ENCODE data around the gene PDE6A. TPM values are rescaled to one million over a fixed set of nuclear protein-coding genes. Genes with fewer than 3 reads are reported as not detected.
A peak's percentile ranks its signal among the peaks of the same experiment; 100 is the strongest.

PDE6A gene
- total RNA-seq, 1 donor from 2014 or later = not detected

GRCh38 chr5:149941795-149942194 lies 2.8 kb downstream of the PDE6A start:
- H3K36me3 ChIP-seq = no peaks in the 10 kb centered on the region
- no peak overlapping the region for H3K4me3 ChIP-seq
- H3K9me3 ChIP-seq = no peaks in the 10 kb centered on the region
- TF ChIP-seq CTCF (IDR thresholded peaks at IDR 0.05) = no peak
- H3K27ac ChIP-seq = no peak overlapping the region
- intact Hi-C loops (cut with DNase I) = no loop called here
- H3K4me1 ChIP-seq = peaks cover 0 to 26% of the 10 kb centered on the region in 2 donors
- H3K27me3 ChIP-seq = no peaks in the 10 kb centered on the region
- DNase-seq (ENCODE audit: low spot score in 2 of 2) = peak in 1 of 2 donors; percentile 28

- intact Hi-C loops (cut with DNase I) = no loop called here
- Histone ChIP-seq H3K9me3 (no peaks in the 10 kb centered on the region), H3K27me3 (no peaks in the 10 kb centered on the region), H3K4me3 (no peak overlapping the region), H3K27ac (no peak overlapping the region), H3K36me3 (no peaks in the 10 kb centered on the region), H3K4me1 (peaks cover 0 to 32% of the 10 kb centered on the region in 2 donors)
- DNase-seq (ENCODE audit: low spot score in 2 of 2) = no peak
- no peak for TF ChIP-seq CTCF (IDR thresholded peaks at IDR 0.05)
Measured at GRCh38 chr5:149940941-149941644, 3.5 kb downstream of the PDE6A start.

- Histone ChIP-seq H3K27me3 (no peaks in the 10 kb centered on the region), H3K4me1 (peaks cover 4 to 40% of the 10 kb centered on the region in 2 donors), H3K27ac (peak overlapping the region; percentile 62 to 82), H3K36me3 (no peaks in the 10 kb centered on the region), H3K9me3 (no peaks in the 10 kb centered on the region), H3K4me3 (no peak overlapping the region)
- no peak for TF ChIP-seq CTCF (IDR thresholded peaks at IDR 0.05)
- intact Hi-C loops (cut with DNase I) = no loop called here
- DNase-seq (ENCODE audit: low spot score in 2 of 2) = no peak
Measured at GRCh38 chr5:149940077-149940574, 4.5 kb downstream of the PDE6A start.

DNA sequence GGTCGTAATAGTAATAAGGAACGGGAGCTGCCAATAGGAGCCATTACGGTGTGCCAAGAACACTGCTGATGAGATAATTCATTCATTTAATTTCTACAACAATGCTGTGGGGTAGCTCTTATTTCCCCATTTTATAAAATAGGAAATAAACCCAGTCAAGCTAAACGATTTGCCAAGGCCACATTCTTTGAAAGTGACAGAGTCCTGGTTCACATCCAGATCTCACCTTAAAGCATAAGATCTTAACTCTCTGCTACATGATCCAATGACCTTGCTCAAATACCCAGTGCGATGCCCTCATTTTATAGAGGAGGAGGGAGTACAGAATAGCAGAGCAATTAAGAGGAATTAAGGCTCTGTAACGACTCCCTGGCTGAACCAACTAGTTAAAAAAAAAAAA lies 5.0 kb downstream of the PDE6A start:
- Histone ChIP-seq H3K4me3 (no peak overlapping the region), H3K36me3 (no peaks in the 10 kb centered on the region), H3K27me3 (no peaks in the 10 kb centered on the region), H3K4me1 (peaks cover 5 to 40% of the 10 kb centered on the region in 2 donors), H3K27ac (peak overlapping the region; percentile 62 to 82), H3K9me3 (no peaks in the 10 kb centered on the region)
- no peak for DNase-seq (ENCODE audit: low spot score in 2 of 2)
- no peak for TF ChIP-seq CTCF (IDR thresholded peaks at IDR 0.05)
- intact Hi-C loops (cut with DNase I) = no loop called here

DNA sequence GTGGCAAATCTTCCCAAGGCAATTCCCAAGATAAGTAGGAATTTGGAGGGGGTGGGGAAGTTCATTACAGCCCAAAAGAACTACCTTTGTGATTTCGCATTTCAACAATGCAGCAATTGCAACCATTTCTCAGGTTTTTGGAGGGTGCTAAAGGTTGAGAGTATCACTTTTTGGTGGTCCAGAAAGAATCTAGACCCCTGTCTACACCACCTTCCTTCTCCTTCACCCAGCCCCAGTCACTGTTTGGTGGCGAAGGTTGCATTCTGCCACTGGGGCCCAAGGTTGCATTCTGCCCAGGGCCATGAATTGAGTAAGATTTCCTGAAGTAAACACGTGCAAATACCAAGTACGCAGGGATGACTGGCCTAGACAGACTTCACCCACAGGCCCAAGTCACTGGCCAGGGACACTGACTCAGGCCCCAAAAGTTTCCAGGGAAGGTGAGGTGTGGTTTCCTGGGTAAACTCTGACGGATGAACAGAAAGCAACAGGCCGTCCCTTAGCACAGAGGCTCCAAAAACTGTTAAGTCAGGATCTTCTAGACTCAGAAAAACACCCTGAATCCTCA lies 5.7 kb downstream of the PDE6A start:
- no peak overlapping the region for H3K4me3 ChIP-seq
- H3K27ac ChIP-seq = peak overlapping the region; percentile 62 to 82
- no peaks in the 10 kb centered on the region for H3K27me3 ChIP-seq
- H3K36me3 ChIP-seq = no peaks in the 10 kb centered on the region
- peaks cover 5 to 40% of the 10 kb centered on the region in 2 donors for H3K4me1 ChIP-seq
- peak; percentile 30 to 78 for DNase-seq (ENCODE audit: low spot score in 2 of 2)
- no peak for TF ChIP-seq CTCF (IDR thresholded peaks at IDR 0.05)
- intact Hi-C loops (cut with DNase I) = no loop called here
- no peaks in the 10 kb centered on the region for H3K9me3 ChIP-seq

Data from ascending aorta (tissue), 2 donors.